GM21526 (cell line): ENCODE data around the gene FBH1.
A peak's percentile ranks its signal among the peaks of the same experiment; 100 is the strongest.
"Not testable (repeated sequence)": the region's sequence is repeated elsewhere in the genome, so short reads cannot be mapped to it uniquely, and the experiment has no call there.

Source experiments
- ATAC-seq: cut with Tn5 transposase; IDR thresholded peaks from one replicate; pipeline ENCODE4 v1.9.1; 2021; ENCODE audit warnings: moderate library complexity; ENCODE audit not compliant: unreplicated experiment, low FRiP score

FBH1 gene

GRCh38 chr10:5873515-5873995, 16.5 kb upstream of the FBH1 start:
- ATAC-seq = peak; percentile 72

GRCh38 chr10:5876181-5876768, 13.8 kb upstream of the FBH1 start:
- ATAC-seq = no peak

GRCh38 chr10:5877041-5877440, 13.0 kb upstream of the FBH1 start:
- not testable (repeated sequence) for ATAC-seq

DNA sequence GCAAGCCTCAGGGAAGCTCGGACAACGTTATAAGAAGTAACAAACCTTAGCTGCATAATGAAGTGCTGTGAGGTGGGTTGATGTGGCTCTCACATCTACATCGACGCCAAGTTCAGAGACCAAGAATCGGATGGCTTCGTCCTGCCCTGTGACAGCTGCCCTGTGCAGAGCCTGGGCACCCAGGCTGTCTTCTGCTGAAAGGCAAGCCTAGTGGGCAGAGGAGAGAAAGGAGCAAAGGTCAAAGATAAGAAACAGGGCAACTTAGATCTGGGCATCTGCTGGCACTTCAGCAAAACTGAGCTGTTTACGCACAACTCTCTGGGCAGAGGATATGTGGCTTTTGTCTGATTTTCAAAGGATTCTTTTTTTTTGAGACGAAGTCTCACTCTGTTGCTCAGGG, 7.1 kb upstream of the FBH1 start:
- no peak for ATAC-seq

- no peak for ATAC-seq
These were observed 4.4 kb upstream of the FBH1 start for GRCh38 chr10:5885619-5886018.

DNA sequence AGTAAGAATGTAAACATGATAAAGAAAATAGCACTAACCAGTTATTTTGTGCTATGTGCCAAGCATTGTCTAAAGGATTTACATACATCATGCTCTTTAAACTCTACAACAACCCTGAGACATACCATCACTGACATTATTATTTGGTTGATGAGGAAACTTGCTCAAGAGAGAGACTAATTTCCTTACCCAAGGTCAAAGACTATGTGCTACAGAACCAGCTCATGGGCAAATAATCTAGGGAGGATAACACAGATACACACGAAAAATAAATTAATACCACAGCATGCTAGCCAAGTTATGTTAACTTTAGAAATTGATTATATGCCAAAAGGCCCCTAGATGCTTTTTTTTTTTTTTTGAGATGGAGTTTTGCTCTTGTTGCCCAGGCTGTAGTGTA, 3.0 kb upstream of the FBH1 start:
- ATAC-seq = no peak

DNA sequence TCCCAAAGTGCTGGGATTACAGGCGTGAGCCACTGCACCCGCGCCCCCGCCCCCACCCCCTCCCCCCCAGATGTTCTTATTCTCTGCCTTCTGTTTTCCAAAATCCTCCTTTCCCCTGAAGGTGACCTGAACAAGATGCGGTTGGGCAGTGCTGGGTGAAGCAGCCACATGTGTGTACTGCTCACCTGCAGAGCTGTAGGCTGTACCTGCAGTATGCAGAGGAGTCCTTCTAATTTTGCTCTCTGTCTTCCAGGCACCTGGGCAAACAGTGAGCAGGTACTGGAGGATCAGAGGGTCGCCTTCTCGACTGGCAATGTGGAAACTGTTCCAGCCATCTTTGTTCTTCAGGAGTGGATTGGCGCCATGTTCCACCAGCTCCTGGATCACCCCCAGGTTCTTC, 2.4 kb upstream of the FBH1 start:
- ATAC-seq = no peak

DNA sequence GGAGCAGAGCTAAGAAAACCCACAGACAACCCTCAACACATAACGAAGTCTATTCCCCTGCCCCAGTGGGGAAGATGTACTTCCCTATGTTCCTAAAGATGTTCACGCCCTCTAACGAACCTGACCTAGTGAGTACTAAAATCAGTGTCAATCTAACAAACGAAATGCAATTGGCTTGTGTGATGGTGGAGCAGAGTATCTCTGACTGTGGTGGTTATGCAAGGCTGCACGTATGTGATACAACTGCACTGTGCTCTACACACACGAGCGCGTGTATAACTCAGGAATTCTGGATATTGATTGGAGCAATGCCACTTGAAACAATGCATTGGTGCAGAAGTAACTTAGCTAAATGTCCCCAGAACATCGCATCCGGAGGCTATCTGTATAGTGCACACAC, 1.7 kb upstream of the FBH1 start:
- ATAC-seq = no peak

GRCh38 chr10:5888843-5889623, 1.0 kb upstream of the FBH1 start:
- ATAC-seq = peak; percentile 25

- ATAC-seq = peak; percentile 1
These were observed 441 bp downstream of the FBH1 start for GRCh38 chr10:5890452-5890915.

GRCh38 chr10:5891009-5891408, 966 bp downstream of the FBH1 start:
- ATAC-seq = no peak

GRCh38 chr10:5892007-5892406, 2.0 kb downstream of the FBH1 start:
- no peak for ATAC-seq

- ATAC-seq = no peak
These were observed 3.3 kb downstream of the FBH1 start for GRCh38 chr10:5893321-5893720.

- no peak for ATAC-seq
These were observed 4.4 kb downstream of the FBH1 start for GRCh38 chr10:5894403-5894802.

DNA sequence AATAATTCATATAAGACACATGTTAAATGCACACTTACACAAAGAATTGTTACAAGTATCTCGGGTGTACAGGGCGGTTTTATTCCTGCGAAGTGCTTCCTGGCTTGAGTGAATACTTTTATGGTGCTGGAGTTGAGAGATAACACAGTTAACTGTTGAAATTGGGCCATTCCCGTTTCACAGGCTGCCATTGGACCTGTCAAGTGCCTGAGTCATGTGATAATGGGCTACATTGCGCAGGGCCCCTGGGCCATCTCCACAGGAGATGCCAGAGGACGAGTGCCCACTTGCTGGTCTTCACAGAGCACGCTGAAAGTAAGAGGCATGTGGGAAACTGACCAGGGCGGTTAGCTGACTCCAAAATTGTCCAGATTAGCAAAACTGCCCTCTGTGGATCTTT, 4.8 kb downstream of the FBH1 start:
- no peak for ATAC-seq

GRCh38 chr10:5895365-5895764, 5.3 kb downstream of the FBH1 start:
- ATAC-seq = no peak

GRCh38 chr10:5895804-5896203, 5.8 kb downstream of the FBH1 start:
- no peak for ATAC-seq

GRCh38 chr10:5896208-5897052, 6.4 kb downstream of the FBH1 start:
- no peak for ATAC-seq

- ATAC-seq = no peak
These were observed 7.0 kb downstream of the FBH1 start for GRCh38 chr10:5897053-5897340.

- ATAC-seq = no peak
These were observed 7.5 kb downstream of the FBH1 start for GRCh38 chr10:5897504-5897903.

- no peak for ATAC-seq
These were observed 8.1 kb downstream of the FBH1 start for GRCh38 chr10:5898163-5898562.
